ENCODE data around the gene CXCL6. TPM values are rescaled to one million over a fixed set of nuclear protein-coding genes. Genes with fewer than 3 reads are reported as not detected.

The CXCL6 gene
- total RNA-seq, 1 donor from 2014 or later = not detected

- Histone ChIP-seq H3K27me3 (no peaks in the 10 kb centered on the region), H3K9me3 (no peaks in the 10 kb centered on the region), H3K36me3 (no peaks in the 10 kb centered on the region), H3K27ac (no peak overlapping the region), H3K4me3 (no peak overlapping the region), H3K4me1 (no peaks in the 10 kb centered on the region)
- TF ChIP-seq CTCF (IDR thresholded peaks at IDR 0.05) = no peak
- no peak for DNase-seq (ENCODE audit: low spot score in 2 of 2)
- intact Hi-C loops (cut with DNase I) = no loop called here
Observed at GRCh38 chr4:73842696-73843095, 6.2 kb downstream of the CXCL6 start.

DNA sequence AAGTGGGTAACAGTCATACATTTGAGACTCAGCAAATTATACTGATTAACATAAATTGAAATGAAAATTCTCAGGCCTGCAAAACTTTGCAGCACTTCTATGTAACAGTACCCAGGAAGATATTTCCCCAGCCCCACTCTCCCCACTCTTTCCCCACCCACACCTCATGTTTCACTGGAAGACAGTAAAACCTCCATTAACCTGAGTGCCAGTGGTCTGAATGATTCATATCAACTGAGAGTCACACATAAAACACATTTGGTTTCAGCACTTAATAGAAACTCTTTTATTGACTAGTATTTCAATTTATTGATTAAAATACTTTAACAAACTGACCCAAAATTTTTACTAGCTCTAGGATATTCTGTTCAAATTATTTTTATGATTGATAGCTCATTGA is 6.9 kb downstream of the CXCL6 start:
- H3K36me3 ChIP-seq = no peaks in the 10 kb centered on the region
- H3K4me3 ChIP-seq = no peak overlapping the region
- DNase-seq (ENCODE audit: low spot score in 2 of 2) = no peak
- no peaks in the 10 kb centered on the region for H3K4me1 ChIP-seq
- no peaks in the 10 kb centered on the region for H3K27me3 ChIP-seq
- H3K27ac ChIP-seq = no peak overlapping the region
- no peaks in the 10 kb centered on the region for H3K9me3 ChIP-seq
- TF ChIP-seq CTCF (IDR thresholded peaks at IDR 0.05) = no peak
- intact Hi-C loops (cut with DNase I) = no loop called here

DNA sequence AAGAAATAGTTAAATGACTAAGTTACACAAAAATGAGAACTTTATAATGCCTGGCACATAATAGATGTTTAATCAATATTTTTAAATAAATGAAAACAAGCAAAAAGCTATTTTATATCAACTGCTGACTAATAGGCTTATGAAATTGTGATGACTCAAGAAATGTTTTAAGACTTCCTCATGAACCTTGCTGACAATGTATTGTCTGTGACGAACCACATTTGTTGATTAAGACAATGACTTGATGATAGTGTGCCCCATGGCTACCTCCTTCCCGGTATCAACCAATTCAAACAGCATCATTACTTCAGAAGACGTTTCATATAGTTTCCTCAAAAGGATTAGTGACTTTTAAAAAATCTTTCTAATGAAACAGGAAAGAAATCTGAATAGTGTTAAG is 7.9 kb downstream of the CXCL6 start:
- Histone ChIP-seq H3K4me3 (no peak overlapping the region), H3K36me3 (no peaks in the 10 kb centered on the region), H3K27ac (no peak overlapping the region), H3K27me3 (no peaks in the 10 kb centered on the region), H3K9me3 (no peaks in the 10 kb centered on the region), H3K4me1 (no peaks in the 10 kb centered on the region)
- TF ChIP-seq CTCF (IDR thresholded peaks at IDR 0.05) = no peak
- intact Hi-C loops (cut with DNase I) = no loop called here
- DNase-seq (ENCODE audit: low spot score in 2 of 2) = no peak

GRCh38 chr4:73844806-73845205 is 8.3 kb downstream of the CXCL6 start:
- Histone ChIP-seq H3K4me1 (no peaks in the 10 kb centered on the region), H3K36me3 (no peaks in the 10 kb centered on the region), H3K4me3 (no peak overlapping the region), H3K9me3 (no peaks in the 10 kb centered on the region), H3K27me3 (no peaks in the 10 kb centered on the region), H3K27ac (no peak overlapping the region)
- intact Hi-C loops (cut with DNase I) = no loop called here
- DNase-seq (ENCODE audit: low spot score in 2 of 2) = no peak
- no peak for TF ChIP-seq CTCF (IDR thresholded peaks at IDR 0.05)

DNA sequence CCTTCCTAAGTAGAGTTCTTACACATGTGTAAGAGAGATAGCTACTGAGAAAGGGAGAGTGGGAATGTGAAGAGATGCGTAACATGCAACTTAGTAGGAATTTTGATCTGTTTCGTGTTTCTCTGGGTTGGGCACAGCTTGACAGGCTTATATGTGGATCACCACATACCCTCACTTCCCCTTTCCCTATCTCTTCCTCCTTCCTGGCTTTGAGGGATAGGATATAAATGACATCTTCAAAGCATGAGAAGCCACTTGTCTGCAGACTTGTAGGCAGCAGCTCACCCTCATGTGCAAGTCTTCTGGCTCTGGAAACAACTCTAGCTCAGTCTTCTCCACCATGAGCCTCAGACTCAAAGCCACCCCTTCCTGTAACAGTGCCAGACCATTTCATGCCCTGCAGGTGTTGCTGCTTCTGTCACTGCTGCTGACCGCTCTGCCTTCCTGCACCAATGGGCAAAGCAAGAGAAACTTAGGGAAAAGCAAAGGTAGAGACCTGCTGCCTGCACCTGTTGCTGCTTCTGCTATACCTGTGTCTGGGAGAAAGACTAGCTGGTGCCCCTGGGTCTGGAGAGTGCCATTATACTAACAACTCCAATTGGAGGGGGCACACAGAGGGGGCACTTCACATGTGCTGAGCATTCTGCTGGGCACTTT is 11.2 kb downstream of the CXCL6 start:
- intact Hi-C loops (cut with DNase I) = no loop called here
- TF ChIP-seq CTCF (IDR thresholded peaks at IDR 0.05) = no peak
- no peaks in the 10 kb centered on the region for H3K36me3 ChIP-seq
- H3K4me1 ChIP-seq = no peaks in the 10 kb centered on the region
- no peak overlapping the region for H3K4me3 ChIP-seq
- H3K27me3 ChIP-seq = no peaks in the 10 kb centered on the region
- no peak for DNase-seq (ENCODE audit: low spot score in 2 of 2)
- no peaks in the 10 kb centered on the region for H3K9me3 ChIP-seq
- H3K27ac ChIP-seq = no peak overlapping the region

Data from ascending aorta (tissue), 2 donors.